ENCODE data around the gene TECTB.

DNA sequence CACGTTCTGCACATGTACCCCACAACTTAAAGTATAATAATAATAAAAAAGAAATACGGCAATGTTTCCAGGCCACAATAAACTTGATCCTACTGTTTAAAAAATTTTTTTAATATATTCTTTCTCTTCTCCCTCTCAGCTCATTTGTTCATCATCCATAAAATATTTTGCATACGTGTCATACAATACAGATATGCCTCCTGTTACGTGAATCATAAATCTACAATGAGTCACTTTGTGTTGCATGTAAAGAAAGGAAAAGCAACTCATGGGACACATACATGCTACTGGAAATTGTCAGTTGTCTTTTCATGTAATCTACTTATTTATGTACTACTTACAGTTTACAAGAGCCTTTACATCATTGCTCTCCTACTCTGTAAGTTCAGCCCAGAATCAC, 1.1 kb upstream of the TECTB start:
- TF ChIP-seq POLR2A (IDR thresholded peaks at IDR 0.05): no peak
- TF ChIP-seq, protein P1, sequence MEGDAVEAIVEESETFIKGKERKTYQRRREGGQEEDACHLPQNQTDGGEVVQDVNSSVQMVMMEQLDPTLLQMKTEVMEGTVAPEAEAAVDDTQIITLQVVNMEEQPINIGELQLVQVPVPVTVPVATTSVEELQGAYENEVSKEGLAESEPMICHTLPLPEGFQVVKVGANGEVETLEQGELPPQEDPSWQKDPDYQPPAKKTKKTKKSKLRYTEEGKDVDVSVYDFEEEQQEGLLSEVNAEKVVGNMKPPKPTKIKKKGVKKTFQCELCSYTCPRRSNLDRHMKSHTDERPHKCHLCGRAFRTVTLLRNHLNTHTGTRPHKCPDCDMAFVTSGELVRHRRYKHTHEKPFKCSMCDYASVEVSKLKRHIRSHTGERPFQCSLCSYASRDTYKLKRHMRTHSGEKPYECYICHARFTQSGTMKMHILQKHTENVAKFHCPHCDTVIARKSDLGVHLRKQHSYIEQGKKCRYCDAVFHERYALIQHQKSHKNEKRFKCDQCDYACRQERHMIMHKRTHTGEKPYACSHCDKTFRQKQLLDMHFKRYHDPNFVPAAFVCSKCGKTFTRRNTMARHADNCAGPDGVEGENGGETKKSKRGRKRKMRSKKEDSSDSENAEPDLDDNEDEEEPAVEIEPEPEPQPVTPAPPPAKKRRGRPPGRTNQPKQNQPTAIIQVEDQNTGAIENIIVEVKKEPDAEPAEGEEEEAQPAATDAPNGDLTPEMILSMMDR (IDR thresholded peaks at IDR 0.05): no peak
